Mucosa of descending colon (tissue), 3 donors: Measurements from ENCODE around the gene CLIP2. TPM values are rescaled to one million over a fixed set of nuclear protein-coding genes. Genes with fewer than 3 reads are reported as not detected.

Experiments
- ATAC-seq: fragments of 200-7000 bp; cut with Tn5 transposase; one replicate; pipeline ENCODE4 v1.9.1; 2020; ENCODE audit warnings: mild to moderate bottlenecking, moderate library complexity
- DNase-seq, 3 donors: peaks; one replicate each; pipeline ENCODE4 v3.0.0-alpha.2; 2020
- H3K36me3 ChIP-seq: fragments of 200-600 bp; one replicate; pipeline ENCODE4 v1.8.0; 2021; ENCODE audit warnings: low read depth, mild to moderate bottlenecking
- H3K4me1 ChIP-seq: fragments of 200-600 bp; one replicate; pipeline ENCODE4 v1.8.0; 2021; ENCODE audit warnings: low read depth, mild to moderate bottlenecking
- H3K4me3 ChIP-seq: fragments of 200-600 bp; one replicate; pipeline ENCODE4 v1.8.0; 2021; ENCODE audit warnings: mild to moderate bottlenecking
- H3K9me3 ChIP-seq: fragments of 200-600 bp; one replicate; pipeline ENCODE4 v1.8.0; 2021; ENCODE audit warnings: mild to moderate bottlenecking
- intact Hi-C, 2 donors: fragments of 100-400 bp; cut with DNase I in 1 of 2; cut with micrococcal nuclease in 1 of 2; formaldehyde crosslinking; loops; one replicate each; pipeline versions ENCODE4 v1.11.0 to v1.11.1; 2022; cut with DNase I, micrococcal nuclease
- total RNA-seq, 3 donors: library from RNA; stranded (reverse); fragmentation: NEBNext Ultra II Directional in 2 of 3; extraction: Animal tissue kit (Norgen Biotek cat#: 25700) in 2 of 3; gene quantifications; one replicate each; pipeline versions ENCODE4 v1.2.1 to v1.2.4, GENCODE V29; 2021 to 2023
- TF ChIP-seq, protein P1 (sequence below): fragments of 200-600 bp; IDR thresholded peaks from one replicate; pipeline ENCODE4 v1.8.0; 2022; ENCODE audit warnings: antibody characterized with exemption, mild to moderate bottlenecking
- donor health status: DM: no; HTN: no; CAD: no; lungs with moderate emphysema.
- donor health status: DM: no; HTN: no; CAD: no.
- donor health status: DM: no; HTN: yes; CAD: no.

CLIP2 gene
- total RNA-seq, 3 donors from 2014 or later: 57.6 to 77.7 (median 67.1) TPM

DNA sequence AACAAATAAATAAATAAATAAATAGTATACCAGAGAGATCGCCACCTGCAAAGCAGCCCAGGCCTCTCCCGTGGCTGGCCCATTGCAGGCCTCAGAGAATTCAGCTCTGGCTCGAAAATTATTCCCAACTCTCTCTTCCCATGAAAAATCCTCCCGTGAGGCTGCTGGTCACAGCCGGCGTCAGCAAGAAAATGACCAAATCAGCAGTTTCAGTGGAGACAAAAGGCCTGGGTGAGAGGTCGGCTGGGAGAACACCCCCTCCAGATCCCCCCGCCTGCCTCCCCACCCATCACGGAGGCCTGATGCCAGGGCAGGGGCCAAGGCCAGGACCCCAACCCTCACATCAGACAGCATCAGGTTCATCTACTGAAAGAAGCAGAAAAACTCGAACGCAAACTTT, 3.1 kb upstream of the CLIP2 start:
- ATAC-seq (no peak), DNase-seq (peak in 1 of 3 donors; percentile 39)
- no peaks in the 10 kb centered on the region for H3K9me3 ChIP-seq
- H3K36me3 ChIP-seq: no peaks in the 10 kb centered on the region
- intact Hi-C loops: no loop called here
- TF ChIP-seq, protein P1, sequence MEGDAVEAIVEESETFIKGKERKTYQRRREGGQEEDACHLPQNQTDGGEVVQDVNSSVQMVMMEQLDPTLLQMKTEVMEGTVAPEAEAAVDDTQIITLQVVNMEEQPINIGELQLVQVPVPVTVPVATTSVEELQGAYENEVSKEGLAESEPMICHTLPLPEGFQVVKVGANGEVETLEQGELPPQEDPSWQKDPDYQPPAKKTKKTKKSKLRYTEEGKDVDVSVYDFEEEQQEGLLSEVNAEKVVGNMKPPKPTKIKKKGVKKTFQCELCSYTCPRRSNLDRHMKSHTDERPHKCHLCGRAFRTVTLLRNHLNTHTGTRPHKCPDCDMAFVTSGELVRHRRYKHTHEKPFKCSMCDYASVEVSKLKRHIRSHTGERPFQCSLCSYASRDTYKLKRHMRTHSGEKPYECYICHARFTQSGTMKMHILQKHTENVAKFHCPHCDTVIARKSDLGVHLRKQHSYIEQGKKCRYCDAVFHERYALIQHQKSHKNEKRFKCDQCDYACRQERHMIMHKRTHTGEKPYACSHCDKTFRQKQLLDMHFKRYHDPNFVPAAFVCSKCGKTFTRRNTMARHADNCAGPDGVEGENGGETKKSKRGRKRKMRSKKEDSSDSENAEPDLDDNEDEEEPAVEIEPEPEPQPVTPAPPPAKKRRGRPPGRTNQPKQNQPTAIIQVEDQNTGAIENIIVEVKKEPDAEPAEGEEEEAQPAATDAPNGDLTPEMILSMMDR: no peak
- H3K4me1 ChIP-seq: peaks cover 57% of the 10 kb centered on the region
- no peak overlapping the region for H3K4me3 ChIP-seq

DNA sequence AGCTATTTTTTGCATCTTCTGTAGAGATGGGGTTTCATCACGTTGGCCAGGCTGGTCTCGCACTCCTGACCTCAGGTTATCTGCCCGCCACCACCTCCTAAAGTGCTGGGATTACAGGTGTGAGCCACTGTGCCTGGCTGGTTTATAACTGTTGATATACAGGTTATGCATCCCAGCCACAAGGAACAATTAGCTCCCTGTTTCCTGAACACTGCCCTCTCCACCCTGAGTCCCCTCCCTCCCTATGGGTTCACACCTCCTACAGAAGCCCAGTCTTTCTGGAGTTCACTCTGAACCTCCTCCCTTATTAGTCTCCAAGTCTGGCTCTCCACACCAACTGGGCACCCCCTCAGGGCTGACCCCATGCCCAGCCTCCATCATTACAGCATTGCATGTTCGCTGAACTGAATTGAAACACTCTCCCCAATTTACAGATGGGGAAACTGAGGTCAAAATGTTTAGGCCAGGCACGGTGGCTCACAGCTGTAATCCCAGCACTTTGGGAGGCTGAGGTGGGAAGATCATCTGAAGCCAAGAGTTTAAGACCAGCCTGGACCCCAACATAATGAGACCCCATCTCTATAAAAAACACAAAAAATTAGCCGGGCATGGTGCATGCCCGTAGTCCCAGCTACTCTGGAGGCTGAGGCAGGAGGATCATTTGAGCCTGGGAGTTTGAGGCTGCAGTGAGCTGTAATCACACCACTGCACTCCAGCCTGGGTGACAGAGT, 1.7 kb upstream of the CLIP2 start:
- H3K4me1 ChIP-seq: peaks cover 70% of the 10 kb centered on the region

DNA sequence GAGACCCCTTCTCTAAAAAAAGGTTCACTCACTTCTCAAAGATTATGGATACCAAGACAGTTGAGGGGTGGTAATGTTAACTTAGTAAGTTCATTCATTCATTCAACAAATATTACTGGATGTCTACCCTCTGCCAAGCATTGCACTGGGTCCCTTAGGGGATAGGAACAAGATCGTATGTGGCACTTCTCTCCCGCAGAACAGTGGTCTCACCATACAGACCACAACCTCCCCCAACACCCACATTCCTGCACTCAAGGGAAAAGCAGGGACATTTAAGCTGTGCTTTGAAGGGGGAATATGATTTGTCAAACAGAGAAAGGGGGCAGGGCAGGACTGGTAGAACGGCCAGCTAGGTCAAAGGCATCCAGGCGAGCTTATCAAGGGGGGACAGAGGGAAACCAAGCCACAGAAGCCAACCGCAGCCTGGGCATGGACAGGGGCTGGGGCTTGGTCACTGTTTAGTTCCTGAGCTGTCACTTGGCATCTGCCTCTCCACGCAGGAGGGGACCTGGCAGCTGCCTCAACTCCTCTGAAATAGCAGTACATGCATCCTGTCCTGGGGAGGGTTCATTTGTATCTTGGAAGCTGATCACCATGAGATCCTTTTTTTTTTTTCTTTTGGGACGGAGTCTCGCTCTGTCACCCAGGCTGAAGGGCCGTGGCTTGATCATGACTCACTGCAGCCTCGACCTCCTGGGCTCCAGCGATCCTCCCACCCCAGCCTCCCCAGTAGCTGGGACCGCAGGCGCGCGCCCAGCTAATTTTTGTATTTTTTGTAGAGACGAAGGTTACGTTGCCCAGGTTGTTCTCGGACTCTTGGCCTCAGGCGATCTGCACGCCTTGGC, 949 bp upstream of the CLIP2 start:
- DNase-seq (peak in 2 of 3 donors; percentile 64), ATAC-seq (no peak)
- peak overlapping the region; percentile 75 for H3K4me3 ChIP-seq
- no peaks in the 10 kb centered on the region for H3K9me3 ChIP-seq
- H3K4me1 ChIP-seq: peaks cover 76% of the 10 kb centered on the region
- TF ChIP-seq, protein P1: no peak
- H3K36me3 ChIP-seq: no peaks in the 10 kb centered on the region
- intact Hi-C loops: no loop called here

More for the DNA sequence above, 1.7 kb upstream of the CLIP2 start:
- ATAC-seq (peak; percentile 70), DNase-seq (peak; percentile 71 to 78 (median 72))
- no peaks in the 10 kb centered on the region for H3K9me3 ChIP-seq
- intact Hi-C loops: no loop called here
- TF ChIP-seq, protein P1: no peak
- no peaks in the 10 kb centered on the region for H3K36me3 ChIP-seq
- no peak overlapping the region for H3K4me3 ChIP-seq

DNA sequence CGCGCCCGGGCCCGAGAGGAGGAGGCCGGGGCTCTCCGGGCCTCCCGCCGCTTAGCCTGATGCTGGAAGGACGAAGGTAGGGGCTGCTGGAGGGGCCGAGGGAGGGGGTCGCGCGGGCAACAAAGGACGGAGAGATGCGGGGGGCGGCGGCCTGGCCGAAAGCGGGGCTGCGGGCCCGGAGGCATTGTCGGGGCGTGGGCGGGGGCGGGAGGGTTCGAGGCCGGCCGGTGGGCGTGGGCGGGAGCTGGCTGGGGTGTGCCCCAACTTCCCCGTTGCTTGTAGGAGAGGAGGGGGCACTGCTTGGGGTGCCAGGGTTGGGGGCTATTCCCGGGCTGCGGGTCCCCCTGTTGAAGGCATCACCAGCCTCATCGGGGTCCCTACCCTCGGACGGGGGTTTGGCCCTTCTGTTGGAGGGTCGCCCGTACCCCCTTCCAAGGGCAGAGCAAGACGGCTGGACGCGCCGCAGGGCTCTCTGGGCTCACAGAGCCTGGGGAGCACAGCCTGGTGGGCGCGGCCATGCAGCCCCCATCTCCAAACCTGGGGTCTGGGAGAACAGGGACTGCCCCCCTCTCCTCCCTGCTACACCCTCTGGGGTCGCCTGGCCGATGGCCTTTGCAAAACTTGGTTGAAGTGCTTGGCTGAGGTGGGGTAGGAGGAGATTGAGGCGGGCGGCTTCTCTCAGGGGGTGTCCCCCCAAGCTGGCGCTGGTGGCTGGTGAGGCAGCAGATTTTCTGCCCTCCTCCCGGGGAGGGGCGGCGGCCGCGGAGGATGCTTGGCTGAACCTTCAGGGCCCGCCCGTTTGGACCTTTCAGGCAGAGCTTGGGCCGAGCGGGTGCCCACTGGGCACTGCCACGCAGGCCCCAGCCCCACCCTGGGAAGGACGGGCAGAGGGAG, 699 bp downstream of the CLIP2 start:
- peak; percentile 62 to 80 (median 77) for DNase-seq
- H3K4me3 ChIP-seq: peak overlapping the region; percentile 75
- intact Hi-C loops: loop anchor here in 1 of 2 donors (10.0 kb wide), 1 partner anchor 95 kb away; no protein-coding TSS in a partner anchor
- ATAC-seq: peak; percentile 3
- TF ChIP-seq, protein P1: no peak
- peaks cover 79% of the 10 kb centered on the region for H3K4me1 ChIP-seq
- H3K36me3 ChIP-seq: no peaks in the 10 kb centered on the region
- H3K9me3 ChIP-seq: no peaks in the 10 kb centered on the region

DNA sequence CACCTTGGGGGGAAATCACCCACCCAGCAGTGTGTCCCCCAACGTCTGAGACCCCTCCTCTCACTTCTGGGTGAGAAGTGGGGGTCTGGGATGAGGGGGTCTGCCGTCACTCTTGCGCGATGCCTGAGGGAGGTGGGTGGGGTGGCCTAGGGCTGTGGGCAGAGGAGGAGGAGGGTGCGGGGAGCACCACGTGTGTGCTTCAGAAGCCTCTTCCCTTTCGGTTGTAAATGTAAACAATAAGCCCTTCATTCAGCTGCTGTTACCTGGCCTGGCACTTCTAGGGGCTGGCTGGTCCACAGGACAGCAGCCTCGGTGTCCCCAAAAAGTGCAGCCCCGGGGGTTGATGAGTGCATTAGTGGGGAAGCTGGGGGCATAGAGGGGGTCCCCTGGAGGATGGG, 1.3 kb downstream of the CLIP2 start:
- H3K4me1 ChIP-seq: peaks cover 73% of the 10 kb centered on the region
- ATAC-seq: peak; percentile 6

More for the DNA sequence above, 1.3 kb downstream of the CLIP2 start:
- peak; percentile 58 to 71 (median 67) for DNase-seq
- intact Hi-C loops: loop anchor here in 1 of 2 donors (10.0 kb wide), 1 partner anchor 94 kb away; no protein-coding TSS in a partner anchor
- no peaks in the 10 kb centered on the region for H3K36me3 ChIP-seq
- H3K9me3 ChIP-seq: no peaks in the 10 kb centered on the region
- TF ChIP-seq, protein P1: no peak
- peak overlapping the region; percentile 75 for H3K4me3 ChIP-seq
